ENCODE measurements around the gene HMCN2.

HMCN2 gene

DNA sequence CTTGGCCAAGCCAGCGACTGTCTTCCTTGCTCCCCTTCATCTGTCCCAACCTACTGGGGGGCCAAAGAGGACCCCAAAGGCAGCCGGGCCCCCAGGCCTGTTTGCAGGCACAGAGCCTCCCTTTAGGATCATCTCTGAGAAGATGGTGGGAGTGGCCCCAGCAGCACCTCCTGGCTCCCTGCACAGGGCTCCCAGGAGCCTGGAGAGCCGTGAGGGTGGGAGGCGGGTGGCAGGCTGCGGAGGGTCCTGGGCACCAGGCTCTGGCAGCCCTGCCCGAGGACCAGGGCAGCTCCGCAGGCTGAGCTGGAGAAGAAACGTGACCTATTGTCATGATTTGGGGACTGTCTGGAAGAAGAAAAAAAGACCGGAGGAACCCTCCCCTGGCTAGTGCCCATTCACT lies 212.6 kb downstream of the HMCN2 start:
- no peak for DNase-seq

DNA sequence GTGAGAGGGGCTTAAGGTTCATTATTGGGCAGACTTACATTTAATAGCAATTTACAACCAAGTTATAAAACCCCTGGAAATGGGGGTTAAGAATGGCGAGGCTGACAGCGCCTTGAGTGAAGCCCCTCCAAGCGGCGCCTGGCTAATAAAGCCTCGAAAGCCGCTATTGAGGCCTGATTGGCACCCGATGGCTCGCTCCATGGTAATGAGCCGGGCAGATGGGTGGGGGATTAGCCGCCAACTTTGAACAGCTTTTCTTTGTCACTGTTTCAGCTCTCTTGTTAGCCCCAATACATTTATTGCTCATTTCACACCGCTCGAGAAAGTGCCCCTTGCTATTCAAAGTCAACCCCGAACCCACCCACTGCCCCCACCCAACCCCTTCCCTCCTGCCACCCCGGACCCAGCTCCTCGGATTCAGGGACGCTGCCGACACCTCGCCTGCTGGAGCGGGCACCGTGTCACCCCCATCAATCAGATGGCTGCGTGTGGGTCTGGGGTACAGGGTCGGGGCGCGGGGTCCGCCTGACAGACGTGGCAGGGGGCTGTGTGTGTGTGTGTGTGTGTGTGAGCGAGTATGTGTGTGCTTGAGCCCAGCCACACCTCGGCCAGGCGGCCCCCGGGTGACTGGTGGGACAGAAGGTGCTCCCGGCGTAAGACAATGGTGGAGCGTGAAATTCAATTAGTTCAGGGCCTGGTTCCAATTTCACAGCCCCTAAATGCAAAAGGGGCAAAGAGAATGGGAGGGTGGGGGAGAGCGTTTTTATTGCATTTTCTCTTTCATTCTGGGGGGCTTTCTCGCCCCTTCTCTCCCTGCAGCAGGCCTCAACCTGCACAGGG lies 213.4 kb downstream of the HMCN2 start:
- DNase-seq: no peak

DNA sequence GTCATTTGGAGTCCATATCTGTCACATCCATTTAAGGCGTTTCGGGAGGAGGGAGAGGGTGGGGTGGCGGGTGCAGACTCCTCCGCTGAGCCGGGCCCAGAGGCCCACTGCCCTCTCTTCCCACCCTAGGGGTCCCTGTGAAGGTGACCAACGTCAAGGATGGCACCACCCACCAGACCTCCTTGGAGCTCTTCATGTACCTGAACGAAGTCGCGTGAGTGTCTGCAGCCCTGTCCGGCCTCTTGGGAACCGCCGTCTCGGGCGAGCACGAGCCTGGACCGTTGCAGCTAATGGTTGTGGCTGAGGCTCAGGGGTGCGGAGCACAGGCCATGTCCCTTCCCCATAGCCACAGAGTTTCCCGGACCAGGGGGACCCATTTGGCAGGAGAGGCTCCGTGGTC lies 214.0 kb downstream of the HMCN2 start:
- no peak for DNase-seq

DNA sequence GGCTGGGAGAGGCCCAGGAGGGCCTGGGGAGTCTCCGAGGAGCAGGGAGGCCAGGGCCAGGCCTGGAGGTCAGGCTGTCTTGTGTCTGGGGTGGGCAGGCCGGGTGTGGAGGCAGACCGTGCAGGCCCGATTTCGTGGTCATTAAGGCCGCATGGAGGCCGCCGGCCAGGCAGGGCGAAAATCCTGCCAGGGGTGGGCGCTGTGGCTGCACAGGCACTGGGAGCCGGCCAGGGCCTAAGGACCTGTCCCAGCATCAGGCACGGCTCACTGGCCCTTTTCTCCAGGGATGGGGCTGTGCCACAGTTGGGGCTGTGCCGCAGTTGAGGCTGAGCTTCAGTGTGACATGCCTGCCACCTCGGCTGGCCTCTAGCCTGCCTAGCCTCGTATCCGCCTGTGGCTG lies 215.1 kb downstream of the HMCN2 start:
- no peak for DNase-seq

GRCh38 chr9:130482463-130482862 lies 216.9 kb downstream of the HMCN2 start:
- no peak for DNase-seq

DNA sequence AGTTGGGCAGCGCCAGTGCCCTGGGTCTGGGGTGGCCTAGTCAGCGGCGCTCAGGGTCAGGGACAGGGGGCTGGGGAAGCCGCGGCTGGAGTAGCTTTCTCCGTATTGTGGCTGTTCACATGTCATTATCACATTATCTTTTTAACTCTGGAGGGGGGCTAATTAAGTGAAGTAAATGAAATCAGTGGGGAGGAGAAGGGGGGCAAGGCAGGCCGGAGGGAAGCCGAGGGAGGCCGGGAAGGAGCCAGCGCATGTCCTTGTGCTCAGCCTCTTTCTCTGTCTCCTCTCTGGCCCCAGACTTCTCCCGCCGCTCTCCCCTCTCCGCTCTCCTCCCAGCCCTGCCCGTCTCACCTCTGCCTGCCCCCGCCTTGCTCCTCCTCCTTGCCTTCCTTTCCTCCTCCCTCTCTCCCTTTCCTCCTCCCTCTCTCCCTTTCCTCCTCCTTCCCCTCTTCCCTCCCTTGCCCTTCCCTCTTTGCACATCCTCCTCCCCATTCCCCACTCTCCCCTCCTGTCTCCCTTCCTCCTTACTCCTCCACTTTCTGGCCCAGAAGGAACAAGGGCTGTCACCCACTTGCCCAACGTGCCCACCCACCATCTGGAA lies 217.9 kb downstream of the HMCN2 start:
- DNase-seq: no peak

All from NCI-H2029 (cell line).